ENCODE measurements around the gene FOXO3. TPM values are rescaled to one million over a fixed set of nuclear protein-coding genes. Genes with fewer than 3 reads are reported as not detected.

The FOXO3 gene
- total and polyA plus RNA-seq, 2 of the 8 experiments (the other 6 are each of a cell fraction or from before 2014, with no cell fraction given), result 13.1 to 19.3 TPM

GRCh38 chr6:108661982-108662381 is 101.3 kb downstream of the FOXO3 start (continued):
- no peak for TF ChIP-seq GABPA (IDR thresholded peaks at IDR 0.05; ENCODE audit: borderline replicate concordance, insufficient read depth, low read length)
- TF ChIP-seq RXRA (IDR thresholded peaks at IDR 0.05; ENCODE audit: insufficient read depth, low read depth, low read length), result no peak
- TF ChIP-seq TCF12 (IDR thresholded peaks at IDR 0.05; ENCODE audit: low read depth, low read length), result no peak
